ENCODE results near the gene DLGAP1. TPM values are rescaled to one million over a fixed set of nuclear protein-coding genes. Genes with fewer than 3 reads are reported as not detected.

The DLGAP1 gene
- total and polyA plus RNA-seq, 2 of the 8 experiments (the other 6 are each of a cell fraction or from before 2014, with no cell fraction given) = 11.8 to 16.9 TPM

DNA sequence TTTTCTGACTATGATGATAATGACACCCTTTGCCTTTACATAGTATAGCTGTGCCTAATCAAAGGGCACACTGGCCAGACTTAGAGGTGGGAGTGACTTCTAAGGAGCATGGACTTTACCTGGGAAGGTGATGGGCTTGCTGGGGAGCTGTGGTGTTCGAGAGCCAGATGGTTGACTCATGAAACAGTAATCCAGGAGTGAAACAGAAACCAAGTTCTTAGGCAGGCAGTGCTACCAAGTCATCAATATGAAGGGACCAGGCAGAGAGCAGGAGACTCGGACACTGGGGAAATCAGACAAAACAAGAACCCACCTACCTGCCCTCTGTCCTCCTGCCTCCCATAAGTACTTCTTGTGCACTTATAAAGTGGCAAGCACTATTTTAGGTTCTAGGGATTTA lies 430.4 kb downstream of the DLGAP1 start:
- H3K18ac ChIP-seq (ENCODE audit: extremely low read depth, low read length) = no peak overlapping the region
- FAIRE-seq = no peak
- no peak overlapping the region for H3K4me3 ChIP-seq (ENCODE audit: extremely low read depth in 1 of 4, insufficient read depth in 2 of 4, low read depth in 3 of 4, low read length in 4 of 4)
- H3K4me2 ChIP-seq (ENCODE audit: insufficient read depth in 1 of 2, low read depth in 2 of 2, low read length in 2 of 2) = no peak overlapping the region
- H3K56ac ChIP-seq (replicated peaks; ENCODE audit: insufficient read length, low read depth, low read length) = no peak overlapping the region
- 94% methylated on average over 2 of the region's 2 CpGs; no CpG with 5 or more reads in 1 of the 2 experiments for WGBS, 2 experiments (ENCODE audit: extremely low coverage in 1 of 2, insufficient coverage in 1 of 2, insufficient read length in 1 of 2, insufficient replicate concordance in 2 of 2, low coverage in 1 of 2, low lambda C conversion rate in 2 of 2, missing lambda C conversion rate in 1 of 2)
- CTCF ChIA-PET (ENCODE audit: partially characterized antibody) = interaction anchor here (0.9 kb wide), 1 partner anchor 9 kb away, joined by 4 read pairs; no protein-coding TSS in a partner anchor
- H3K79me2 ChIP-seq (ENCODE audit: control insufficient read depth in 1 of 2, insufficient read depth in 2 of 2, low read length in 2 of 2) = no peaks in the 10 kb centered on the region
- no peak overlapping the region for H3K23ac ChIP-seq (ENCODE audit: insufficient read length)
- no peak overlapping the region for H2BK20ac ChIP-seq (ENCODE audit: low read length)
- no peaks in the 10 kb centered on the region for H3K9me3 ChIP-seq (ENCODE audit: insufficient read depth in 2 of 2, low read depth in 1 of 2, low read length in 1 of 2)
- H3K9ac ChIP-seq (replicated peaks in 1 of 4; ENCODE audit: extremely low read depth in 1 of 4, low read depth in 3 of 4, low read length in 3 of 4) = no peak overlapping the region
- H2AK5ac ChIP-seq (ENCODE audit: low read depth, low read length) = no peak overlapping the region; the same call in 1 of the 2 replicates
- POLR2A ChIA-PET (ENCODE audit: partially characterized antibody) = no interaction called here
- no peak for DNase-seq (ENCODE audit: low read depth in 1 of 2, low spot score in 2 of 2)
- no peak overlapping the region for H3K14ac ChIP-seq (ENCODE audit: insufficient read length)
- no peak overlapping the region for H2BK15ac ChIP-seq (ENCODE audit: low read length)
- H4K20me1 ChIP-seq (replicated peaks in 1 of 2; ENCODE audit: control insufficient read depth in 1 of 2, insufficient read depth in 2 of 2, low read length in 2 of 2) = no peaks in the 10 kb centered on the region
- no peak overlapping the region for H4K91ac ChIP-seq (replicated peaks; ENCODE audit: insufficient read length, low read length)
- peaks cover 0 to 11% (median under 1%) of the 10 kb centered on the region in 4 experiments; a peak in 2 of 7 replicates for H3K4me1 ChIP-seq (replicated peaks in 1 of 4; ENCODE audit: control insufficient read depth in 3 of 4, insufficient read depth in 4 of 4, low read length in 3 of 4)
- no peak overlapping the region for H4K5ac ChIP-seq (ENCODE audit: insufficient read length, low read depth, low read length)
- no peak overlapping the region for H2AFZ ChIP-seq (ENCODE audit: low read length)
- no peak overlapping the region for H3K27ac ChIP-seq (ENCODE audit: low read depth, low read length)
- H3K23me2 ChIP-seq (ENCODE audit: low read depth, low read length) = no peaks in the 10 kb centered on the region
- no peak overlapping the region for H2BK120ac ChIP-seq (replicated peaks; ENCODE audit: low read depth, low read length)
- no peaks in the 10 kb centered on the region for H3K79me1 ChIP-seq (ENCODE audit: low read depth, low read length)
- H2BK12ac ChIP-seq (ENCODE audit: low read depth, low read length) = no peak overlapping the region
- no peak overlapping the region for H3K4ac ChIP-seq (replicated peaks; ENCODE audit: insufficient read length, low read depth, low read length)
- H4K8ac ChIP-seq (ENCODE audit: extremely low read depth, insufficient read depth, low read length) = no peak overlapping the region
- no peaks in the 10 kb centered on the region for H3K27me3 ChIP-seq (replicated peaks in 1 of 4; ENCODE audit: control insufficient read depth in 3 of 4, extremely low read depth in 1 of 4, insufficient read depth in 3 of 4, low read length in 3 of 4)
- H2BK5ac ChIP-seq (ENCODE audit: low read depth, low read length) = no peak overlapping the region
- peaks cover 0 to 3% (median 1%) of the 10 kb centered on the region in 4 experiments; a peak in 1 of 8 replicates for H3K36me3 ChIP-seq (ENCODE audit: control insufficient read depth in 2 of 4, insufficient read depth in 4 of 4, low read length in 3 of 4)
- TF ChIP-seq TBP (IDR thresholded peaks at IDR 0.05; ENCODE audit: low read depth, low read length) (no peak), MAFK (IDR thresholded peaks at IDR 0.05; ENCODE audit: low read depth, low read length) (no peak), SP4 (IDR thresholded peaks at IDR 0.05; ENCODE audit: low read length) (no peak), POU5F1 (IDR thresholded peaks at IDR 0.05; ENCODE audit: low read depth, low read length) (no peak), SP2 (IDR thresholded peaks at IDR 0.05; ENCODE audit: low read length) (no peak), GTF2F1 (IDR thresholded peaks at IDR 0.05; ENCODE audit: borderline replicate concordance, low read depth, low read length) (no peak), EP300 (IDR thresholded peaks at IDR 0.05; ENCODE audit: borderline replicate concordance in 1 of 2, low read depth in 2 of 2, low read length in 2 of 2) (no peak)
